Measurements from ENCODE around the gene PLXND1.

- TF ChIP-seq, protein P1, sequence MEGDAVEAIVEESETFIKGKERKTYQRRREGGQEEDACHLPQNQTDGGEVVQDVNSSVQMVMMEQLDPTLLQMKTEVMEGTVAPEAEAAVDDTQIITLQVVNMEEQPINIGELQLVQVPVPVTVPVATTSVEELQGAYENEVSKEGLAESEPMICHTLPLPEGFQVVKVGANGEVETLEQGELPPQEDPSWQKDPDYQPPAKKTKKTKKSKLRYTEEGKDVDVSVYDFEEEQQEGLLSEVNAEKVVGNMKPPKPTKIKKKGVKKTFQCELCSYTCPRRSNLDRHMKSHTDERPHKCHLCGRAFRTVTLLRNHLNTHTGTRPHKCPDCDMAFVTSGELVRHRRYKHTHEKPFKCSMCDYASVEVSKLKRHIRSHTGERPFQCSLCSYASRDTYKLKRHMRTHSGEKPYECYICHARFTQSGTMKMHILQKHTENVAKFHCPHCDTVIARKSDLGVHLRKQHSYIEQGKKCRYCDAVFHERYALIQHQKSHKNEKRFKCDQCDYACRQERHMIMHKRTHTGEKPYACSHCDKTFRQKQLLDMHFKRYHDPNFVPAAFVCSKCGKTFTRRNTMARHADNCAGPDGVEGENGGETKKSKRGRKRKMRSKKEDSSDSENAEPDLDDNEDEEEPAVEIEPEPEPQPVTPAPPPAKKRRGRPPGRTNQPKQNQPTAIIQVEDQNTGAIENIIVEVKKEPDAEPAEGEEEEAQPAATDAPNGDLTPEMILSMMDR (IDR thresholded peaks at IDR 0.05), result no peak
- TF ChIP-seq EP300 (IDR thresholded peaks at IDR 0.05), result no peak
- no peak for TF ChIP-seq POLR2A (IDR thresholded peaks at IDR 0.05)
Measured at GRCh38 chr3:129611446-129611800, 4.9 kb upstream of the PLXND1 start.
